Left colon (tissue), 2 donors: ENCODE data around the gene ACTA1. TPM values are rescaled to one million over a fixed set of nuclear protein-coding genes. Genes with fewer than 3 reads are reported as not detected.
"Not testable (repeated sequence)": the region's sequence is repeated elsewhere in the genome, so short reads cannot be mapped to it uniquely, and the experiment has no call there.

Source experiments
- ATAC-seq: fragments of 200-7000 bp; cut with Tn5 transposase; one replicate; pipeline ENCODE4 v1.9.1; 2020; ENCODE audit warnings: mild to moderate bottlenecking, moderate library complexity
- DNase-seq, 2 donors: peaks; one replicate each; pipeline ENCODE4 v3.0.0-alpha.2; 2020
- intact Hi-C, 2 donors: fragments of 100-400 bp; cut with DNase I in 1 of 2; cut with micrococcal nuclease in 1 of 2; formaldehyde crosslinking; loops; one replicate each; pipeline versions ENCODE4 v1.11.2 to v1.14.0; 2022; cut with DNase I, micrococcal nuclease
- long read RNA-seq: library from polyadenylated mRNA; unstranded; transcript quantifications from one replicate; pipeline ENCODE4 v2.0.0, GENCODE V29; 2021
- total RNA-seq, 2 donors: library from RNA; stranded (reverse); fragmentation: NEBNext Ultra II Directional; extraction: Animal tissue kit (Norgen Biotek cat#: 25700); gene quantifications; one replicate each; pipeline ENCODE4 v1.2.1, GENCODE V29; 2021
- donor health status: DM: no; HTN: no; CAD: no.
- donor health status: DM: yes; HTN: yes; CAD: no.

ACTA1 gene
- not detected for total RNA-seq
- long read RNA-seq: 0 reads

- ATAC-seq: no peak
- intact Hi-C loops: no loop called here
- DNase-seq: no peak
These were observed at the start of gene ACTA1 for GRCh38 chr1:229434005-229434640. TSS of gene ACTA1 (minus strand) at chr1:229434094. CDS start at chr1:229433115, 979 bp downstream.

- intact Hi-C loops: loop anchor here (5.0 to 10.0 kb wide), 2 partner anchors 225 to 228 kb away; no protein-coding TSS in a partner anchor
- no peak for DNase-seq
- no peak for ATAC-seq
These were observed 48.6 kb upstream of the ACTA1 start for GRCh38 chr1:229482511-229482910.

GRCh38 chr1:229480495-229480894 lies 46.6 kb upstream of the ACTA1 start:
- intact Hi-C loops: loop anchor here (5.0 to 10.0 kb wide), 2 partner anchors 223 to 226 kb away; no protein-coding TSS in a partner anchor
- ATAC-seq: no peak
- no peak for DNase-seq

- intact Hi-C loops: loop anchor here (5.0 to 10.0 kb wide), 2 partner anchors 223 to 225 kb away; no protein-coding TSS in a partner anchor
- ATAC-seq: no peak
- DNase-seq: no peak
These were observed 45.9 kb upstream of the ACTA1 start for GRCh38 chr1:229479660-229480399.

- intact Hi-C loops: no loop called here
- DNase-seq (no peak), ATAC-seq (peak; percentile 25)
These were observed 45.0 kb upstream of the ACTA1 start for GRCh38 chr1:229478852-229479251.

GRCh38 chr1:229475859-229476258 lies 42.0 kb upstream of the ACTA1 start:
- DNase-seq, intact Hi-C loops, ATAC-seq: not testable (repeated sequence)

GRCh38 chr1:229474509-229474908 lies 40.6 kb upstream of the ACTA1 start:
- ATAC-seq: no peak
- no peak for DNase-seq
- intact Hi-C loops: no loop called here

GRCh38 chr1:229471175-229471574 lies 37.3 kb upstream of the ACTA1 start:
- no peak for DNase-seq
- ATAC-seq: no peak
- intact Hi-C loops: no loop called here

- ATAC-seq (no peak), DNase-seq (no peak)
- intact Hi-C loops: no loop called here
These were observed 36.6 kb upstream of the ACTA1 start for GRCh38 chr1:229470406-229471043.

GRCh38 chr1:229466887-229467286 lies 33.0 kb upstream of the ACTA1 start:
- DNase-seq: no peak
- ATAC-seq: no peak

GRCh38 chr1:229464672-229465071 lies 30.8 kb upstream of the ACTA1 start:
- intact Hi-C loops: no loop called here
- no peak for ATAC-seq
- no peak for DNase-seq

More at GRCh38 chr1:229466887-229467286, 33.0 kb upstream of the ACTA1 start:
- intact Hi-C loops: no loop called here

GRCh38 chr1:229461032-229461668 lies 27.3 kb upstream of the ACTA1 start:
- ATAC-seq (no peak), DNase-seq (no peak)
- intact Hi-C loops: no loop called here

GRCh38 chr1:229459815-229460214 lies 25.9 kb upstream of the ACTA1 start:
- intact Hi-C loops: no loop called here
- ATAC-seq: no peak

GRCh38 chr1:229457436-229457835 lies 23.5 kb upstream of the ACTA1 start:
- intact Hi-C loops: no loop called here
- ATAC-seq (no peak), DNase-seq (no peak)

More at GRCh38 chr1:229459815-229460214, 25.9 kb upstream of the ACTA1 start:
- DNase-seq: no peak

GRCh38 chr1:229456016-229456415 lies 22.1 kb upstream of the ACTA1 start:
- DNase-seq (no peak), ATAC-seq (no peak)
- intact Hi-C loops: no loop called here

- ATAC-seq: no peak
- no peak for DNase-seq
- intact Hi-C loops: no loop called here
These were observed 20.2 kb upstream of the ACTA1 start for GRCh38 chr1:229454056-229454455.

- DNase-seq (no peak), ATAC-seq (peak; percentile 66)
- intact Hi-C loops: no loop called here
These were observed 19.3 kb upstream of the ACTA1 start for GRCh38 chr1:229452956-229453801.

- intact Hi-C loops: no loop called here
- ATAC-seq (no peak), DNase-seq (no peak)
These were observed 15.0 kb upstream of the ACTA1 start for GRCh38 chr1:229448845-229449244.
